ENCODE data around the gene ENOPH1.
"Not testable (repeated sequence)": the region's sequence is repeated elsewhere in the genome, so short reads cannot be mapped to it uniquely, and the experiment has no call there.

- TF ChIP-seq CTCF (IDR thresholded peaks at IDR 0.05); POLR2A (IDR thresholded peaks at IDR 0.05); POLR2AphosphoS5 (IDR thresholded peaks at IDR 0.05; ENCODE audit: insufficient read depth in 1 of 2, low read depth in 1 of 2): not testable (repeated sequence)
Observed at GRCh38 chr4:82390061-82390460, 40.3 kb upstream of the ENOPH1 start.
